Ovary (tissue), 3 donors: Measurements from ENCODE around the gene SCO2.

Experiments
- CTCF ChIP-seq, 3 donors: fragments of 450-650 bp in 2 of 3; fragments of 200-600 bp in 1 of 3; IDR thresholded peaks; one replicate each; pipeline versions ENCODE4 v1.5.1 to v1.8.0; 2016 to 2022; ENCODE audit warnings: antibody characterized with exemption in 3 of 3, mild to moderate bottlenecking in 1 of 3
- EP300 ChIP-seq: sonication (generic); formaldehyde crosslinking; IDR thresholded peaks from one replicate; pipeline ENCODE4 v1.6.1; 2017; ENCODE audit warnings: antibody characterized with exemption
- POLR2A ChIP-seq: fragments of 450-650 bp; IDR thresholded peaks from one replicate; pipeline ENCODE4 v1.6.1; 2017; ENCODE audit warnings: antibody characterized with exemption, mild to moderate bottlenecking, moderate library complexity
- donor health status: DM: no; HTN: no; CAD: no.

GRCh38 chr22:50488886-50489285, 36.5 kb downstream of the SCO2 start:
- no peak for TF ChIP-seq CTCF (IDR thresholded peaks at IDR 0.05)
- no peak for TF ChIP-seq POLR2A
- no peak for TF ChIP-seq EP300
